GM12874 (cell line): ENCODE data around the gene BMP6.

Experiments used
- TF ChIP-seq, protein P1 (sequence below): IDR thresholded peaks from 2 replicates; pipeline ENCODE4 v1.5.1; 2011; ENCODE audit warnings: low read depth, mild to moderate bottlenecking, control low read depth, low read length, moderate library complexity; ENCODE audit not compliant: insufficient read depth

The BMP6 gene

DNA sequence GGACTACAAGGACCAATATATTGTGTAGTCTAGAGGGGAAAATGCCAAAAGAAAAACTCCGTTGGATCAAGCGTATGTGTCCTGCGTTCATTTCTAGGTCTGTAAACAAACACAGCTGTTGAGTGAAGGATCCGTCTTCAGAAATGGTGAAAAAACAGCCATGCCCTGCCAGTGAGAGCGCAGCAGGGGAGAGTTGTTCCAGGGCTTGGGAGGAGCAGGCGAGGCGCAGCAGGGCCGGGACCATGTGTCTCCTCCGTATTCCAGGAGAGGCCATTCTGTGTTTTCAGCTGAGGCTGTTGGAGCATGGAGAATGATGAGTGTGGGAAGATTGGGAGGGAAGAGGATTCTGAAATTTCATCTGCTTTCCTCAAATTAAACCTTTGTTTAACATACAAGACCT is 38.0 kb downstream of the BMP6 start:
- TF ChIP-seq, protein P1, sequence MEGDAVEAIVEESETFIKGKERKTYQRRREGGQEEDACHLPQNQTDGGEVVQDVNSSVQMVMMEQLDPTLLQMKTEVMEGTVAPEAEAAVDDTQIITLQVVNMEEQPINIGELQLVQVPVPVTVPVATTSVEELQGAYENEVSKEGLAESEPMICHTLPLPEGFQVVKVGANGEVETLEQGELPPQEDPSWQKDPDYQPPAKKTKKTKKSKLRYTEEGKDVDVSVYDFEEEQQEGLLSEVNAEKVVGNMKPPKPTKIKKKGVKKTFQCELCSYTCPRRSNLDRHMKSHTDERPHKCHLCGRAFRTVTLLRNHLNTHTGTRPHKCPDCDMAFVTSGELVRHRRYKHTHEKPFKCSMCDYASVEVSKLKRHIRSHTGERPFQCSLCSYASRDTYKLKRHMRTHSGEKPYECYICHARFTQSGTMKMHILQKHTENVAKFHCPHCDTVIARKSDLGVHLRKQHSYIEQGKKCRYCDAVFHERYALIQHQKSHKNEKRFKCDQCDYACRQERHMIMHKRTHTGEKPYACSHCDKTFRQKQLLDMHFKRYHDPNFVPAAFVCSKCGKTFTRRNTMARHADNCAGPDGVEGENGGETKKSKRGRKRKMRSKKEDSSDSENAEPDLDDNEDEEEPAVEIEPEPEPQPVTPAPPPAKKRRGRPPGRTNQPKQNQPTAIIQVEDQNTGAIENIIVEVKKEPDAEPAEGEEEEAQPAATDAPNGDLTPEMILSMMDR, result no peak

DNA sequence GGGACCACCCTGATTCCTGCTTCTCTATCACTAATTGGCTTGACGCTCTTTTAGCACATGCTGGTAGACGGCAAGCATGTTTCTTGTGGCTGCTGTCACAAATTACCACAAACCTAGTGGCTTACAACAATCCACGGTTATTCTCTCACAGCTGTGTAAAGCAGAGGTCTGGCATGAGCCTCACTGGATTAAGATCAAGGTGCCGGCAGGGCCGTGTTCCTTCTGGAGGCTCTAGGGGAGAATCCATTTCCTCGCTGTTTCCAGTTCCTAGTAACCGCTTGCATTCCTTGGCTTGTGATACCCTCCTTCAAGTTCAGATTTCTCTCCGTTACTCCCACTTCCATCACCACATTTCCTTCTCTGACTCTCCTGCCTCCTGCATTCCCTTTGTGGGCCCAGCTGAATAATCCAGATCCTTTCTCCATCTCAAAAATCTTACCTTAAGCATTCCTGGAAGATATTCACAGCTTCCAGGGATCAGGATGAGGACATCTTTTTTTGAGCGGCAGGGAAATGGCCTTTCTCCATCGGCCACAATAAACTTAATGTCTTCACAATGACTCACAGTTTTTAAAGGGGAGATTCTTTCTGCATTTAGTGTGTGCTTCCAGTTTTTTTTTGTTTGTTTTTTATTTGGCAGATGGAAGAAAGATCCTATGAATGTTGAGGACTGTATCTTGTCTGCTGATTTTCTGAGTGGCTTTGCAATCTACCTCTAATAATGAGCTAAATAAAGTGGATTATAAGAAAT is 39.9 kb downstream of the BMP6 start:
- TF ChIP-seq, protein P1, result no peak

DNA sequence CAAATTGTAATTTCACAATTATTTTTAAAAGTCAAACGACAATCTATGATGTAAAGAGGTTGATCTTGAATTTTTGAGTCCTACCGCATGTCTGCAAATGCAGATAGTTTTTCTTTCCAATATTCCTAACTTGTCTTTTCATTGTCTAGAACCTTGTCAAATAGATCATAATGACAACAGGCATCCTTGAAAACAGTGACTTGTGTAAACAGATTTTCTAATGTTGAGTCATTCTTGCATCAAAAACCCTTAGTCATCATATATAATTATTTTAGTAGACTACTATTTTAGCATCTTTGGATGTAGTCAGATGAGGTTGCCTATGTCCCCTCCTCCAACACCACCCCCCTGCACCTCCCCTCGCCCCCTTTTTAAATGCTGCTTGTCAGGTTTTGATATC is 43.8 kb downstream of the BMP6 start:
- TF ChIP-seq, protein P1, result no peak

DNA sequence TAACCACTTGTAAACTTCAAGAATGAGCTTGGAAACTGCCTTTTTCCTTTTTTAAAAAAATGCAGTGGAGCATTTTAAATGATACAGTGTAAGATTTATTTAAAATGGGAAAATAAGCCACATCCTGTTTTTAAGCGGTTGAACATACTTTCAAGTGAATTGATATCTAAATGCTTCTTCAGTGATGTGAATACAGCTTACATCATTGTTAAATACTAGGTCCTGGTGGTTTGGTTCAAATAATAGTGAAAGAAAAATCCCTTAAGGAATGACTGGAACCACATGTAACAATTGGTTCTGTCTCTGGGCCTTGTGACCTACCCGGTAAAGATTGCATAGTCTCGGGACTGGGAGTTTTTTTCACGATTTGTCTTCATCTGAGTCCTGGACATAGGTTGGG is 44.2 kb downstream of the BMP6 start:
- TF ChIP-seq, protein P1, result no peak

DNA sequence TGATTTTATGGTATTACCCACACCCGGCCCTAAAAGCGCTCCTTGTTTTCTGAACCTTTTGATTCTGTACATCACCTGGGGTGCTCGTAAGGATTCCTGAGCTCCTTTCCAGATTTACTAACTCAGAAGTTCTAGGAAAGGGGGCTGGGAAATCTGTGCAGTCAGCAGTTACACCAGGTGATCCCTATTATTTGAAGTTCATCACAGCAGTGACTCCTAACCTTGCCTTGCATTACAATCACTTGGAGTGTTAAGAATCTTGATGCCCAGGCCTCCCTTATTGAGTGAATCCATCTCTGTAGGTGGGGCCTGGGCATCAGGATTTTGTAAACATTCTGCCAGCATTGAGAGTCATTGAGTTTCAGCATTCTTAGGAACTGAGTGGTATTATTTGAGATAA is 44.7 kb downstream of the BMP6 start:
- TF ChIP-seq, protein P1, result no peak

DNA sequence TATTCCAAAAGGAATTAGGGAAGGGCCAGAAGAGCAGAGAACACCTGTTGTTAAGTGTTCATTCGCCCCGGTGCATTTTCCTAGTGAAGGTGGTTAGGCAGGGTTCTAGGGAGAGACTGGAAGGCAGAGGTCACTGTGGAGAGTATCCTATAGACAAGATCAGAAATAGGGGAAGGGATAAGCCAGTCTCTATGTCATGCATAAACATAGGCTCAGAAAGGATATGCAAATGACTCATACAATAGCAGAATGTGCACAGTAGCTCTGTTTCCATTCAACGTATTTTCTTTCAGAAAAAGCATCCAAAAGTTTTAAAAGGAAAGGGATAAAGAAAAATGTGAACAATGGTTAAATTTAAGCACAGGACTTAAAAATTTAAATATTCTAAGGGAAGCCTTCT is 47.4 kb downstream of the BMP6 start:
- TF ChIP-seq, protein P1, result no peak

DNA sequence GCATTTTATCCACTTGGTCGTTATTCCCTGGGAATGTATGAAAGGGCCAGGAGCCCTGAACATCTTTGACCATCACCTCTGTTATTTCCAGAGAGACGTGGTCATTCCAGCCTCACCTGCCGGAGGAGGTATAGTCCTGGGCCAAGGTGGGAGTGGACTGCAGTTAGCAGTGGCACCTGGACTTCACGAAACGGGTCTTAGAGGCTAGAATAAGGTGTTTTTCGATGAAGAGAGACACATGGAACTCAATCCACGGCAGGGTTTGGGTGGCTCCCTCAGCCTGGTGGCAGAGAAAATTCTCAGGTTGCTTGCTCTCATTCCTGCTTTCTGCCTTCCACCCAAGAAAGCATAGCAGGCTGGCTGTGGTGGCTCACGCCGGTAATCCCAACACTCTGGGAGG is 48.0 kb downstream of the BMP6 start:
- TF ChIP-seq, protein P1, result no peak
